ENCODE measurements around the gene BMF.

Gene BMF

GRCh38 chr15:40100947-40101905, 7.5 kb downstream of the BMF start:
- no peak for DNase-seq

- DNase-seq, result no peak
These were observed 8.3 kb downstream of the BMF start for GRCh38 chr15:40100123-40100946.

GRCh38 chr15:40098489-40099261, 10.0 kb downstream of the BMF start:
- DNase-seq, result peak; percentile 74

GRCh38 chr15:40097968-40098476, 10.7 kb downstream of the BMF start:
- no peak for DNase-seq

- no peak for DNase-seq
These were observed 11.3 kb downstream of the BMF start for GRCh38 chr15:40097096-40097967.

- peak; percentile 50 for DNase-seq
These were observed 12.4 kb downstream of the BMF start for GRCh38 chr15:40096094-40096891.

GRCh38 chr15:40095371-40096093, 13.1 kb downstream of the BMF start:
- DNase-seq, result no peak

GRCh38 chr15:40094156-40094555, 14.5 kb downstream of the BMF start:
- DNase-seq, result no peak

GRCh38 chr15:40092979-40093869, 15.5 kb downstream of the BMF start:
- DNase-seq, result no peak

GRCh38 chr15:40092256-40092978, 16.3 kb downstream of the BMF start:
- peak; percentile 29 for DNase-seq

- no peak for DNase-seq
These were observed 16.8 kb downstream of the BMF start for GRCh38 chr15:40091861-40092255.

- no peak for DNase-seq
These were observed 17.8 kb downstream of the BMF start for GRCh38 chr15:40090774-40091455.

GRCh38 chr15:40088929-40089755, 19.5 kb downstream of the BMF start:
- DNase-seq, result no peak

GRCh38 chr15:40087991-40088928, 20.4 kb downstream of the BMF start:
- DNase-seq, result no peak

- DNase-seq, result no peak
These were observed 21.4 kb downstream of the BMF start for GRCh38 chr15:40087068-40087810.
